ENCODE results near the gene TMSB10. TPM values are rescaled to one million over a fixed set of nuclear protein-coding genes. Genes with fewer than 3 reads are reported as not detected.

The TMSB10 gene
- total and polyA plus RNA-seq, 2 experiments from 2014 or later, result 834 to 2,942 TPM

Other genes starting within 250 kb of the TMSB10 start
- 12.1 and 15.7 TPM in 2 replicates for gene TRABD2A, start 24.6 kb upstream of the TMSB10 start, total RNA-seq (2014; rRNA removed; shearing (Covaris generic))
- gene TRABD2A, start 24.6 kb upstream of the TMSB10 start, polyA plus RNA-seq (2016; fragmentation: Nextera tagmentation; extraction: Ambion mirVana), result 5.5 and 6.0 TPM in 2 replicates
- 120 and 129 TPM in 2 replicates for gene KCMF1, start 65.5 kb downstream of the TMSB10 start, total RNA-seq (2014; rRNA removed; shearing (Covaris generic))
- 29.3 and 39.4 TPM in 2 replicates for gene KCMF1, start 65.5 kb downstream of the TMSB10 start, polyA plus RNA-seq (2016; fragmentation: Nextera tagmentation; extraction: Ambion mirVana)
- gene TCF7L1, start 227.7 kb downstream of the TMSB10 start, total RNA-seq (2014; rRNA removed; shearing (Covaris generic)), result 42.4 and 47.3 TPM in 2 replicates
- gene TCF7L1, start 227.7 kb downstream of the TMSB10 start, polyA plus RNA-seq (2016; fragmentation: Nextera tagmentation; extraction: Ambion mirVana), result 101 and 113 TPM in 2 replicates

Measured in GM23338 (cell line).